ENCODE measurements around the gene TWF1.
"Not testable (repeated sequence)": the region's sequence is repeated elsewhere in the genome, so short reads cannot be mapped to it uniquely, and the experiment has no call there.

TWF1 gene

GRCh38 chr12:43805149-43805859, 813 bp downstream of the TWF1 start:
- peak; percentile 16 for DNase-seq (ENCODE audit: low spot score)

GRCh38 chr12:43797561-43798217, 8.4 kb downstream of the TWF1 start:
- no peak for DNase-seq (ENCODE audit: low spot score)

GRCh38 chr12:43795716-43796280, 10.3 kb downstream of the TWF1 start:
- DNase-seq (ENCODE audit: low spot score), result no peak

- DNase-seq (ENCODE audit: low spot score), result no peak
These were observed 16.2 kb downstream of the TWF1 start for GRCh38 chr12:43789941-43790340.

GRCh38 chr12:43786899-43787693, 19.0 kb downstream of the TWF1 start:
- no peak for DNase-seq (ENCODE audit: low spot score)

GRCh38 chr12:43776498-43776897, 29.6 kb downstream of the TWF1 start:
- DNase-seq (ENCODE audit: low spot score), result no peak

- no peak for DNase-seq (ENCODE audit: low spot score)
These were observed 39.8 kb downstream of the TWF1 start for GRCh38 chr12:43766291-43766690.

- no peak for DNase-seq (ENCODE audit: low spot score)
These were observed 41.6 kb downstream of the TWF1 start for GRCh38 chr12:43764528-43764927.

- no peak for DNase-seq (ENCODE audit: low spot score)
These were observed 42.3 kb downstream of the TWF1 start for GRCh38 chr12:43763769-43764168.

GRCh38 chr12:43762596-43762995, 43.5 kb downstream of the TWF1 start:
- DNase-seq (ENCODE audit: low spot score), result no peak

- no peak for DNase-seq (ENCODE audit: low spot score)
These were observed 44.6 kb downstream of the TWF1 start for GRCh38 chr12:43761500-43761899.

- DNase-seq (ENCODE audit: low spot score), result no peak
These were observed 45.7 kb downstream of the TWF1 start for GRCh38 chr12:43760396-43760795.

GRCh38 chr12:43758728-43759563, 47.2 kb downstream of the TWF1 start, which contains the start of the genes IRAK4 and PUS7L:
Gene IRAK4 (plus strand): TSS chr12:43758951. CDS start chr12:43768112, 9,161 bp downstream.
Gene PUS7L (minus strand): TSS chr12:43758790. CDS start chr12:43755245, 3,545 bp downstream.
- peak; percentile 96 for DNase-seq (ENCODE audit: low spot score)

- no peak for DNase-seq (ENCODE audit: low spot score)
These were observed 47.8 kb downstream of the TWF1 start for GRCh38 chr12:43758247-43758727.

GRCh38 chr12:43754015-43754414, 52.1 kb downstream of the TWF1 start:
- no peak for DNase-seq (ENCODE audit: low spot score)

- not testable (repeated sequence) for DNase-seq (ENCODE audit: low spot score)
These were observed 54.8 kb downstream of the TWF1 start for GRCh38 chr12:43751360-43751759.

GRCh38 chr12:43750814-43751213, 55.3 kb downstream of the TWF1 start:
- DNase-seq (ENCODE audit: low spot score), result no peak

GRCh38 chr12:43749016-43749415, 57.1 kb downstream of the TWF1 start:
- no peak for DNase-seq (ENCODE audit: low spot score)

GRCh38 chr12:43744826-43745225, 61.3 kb downstream of the TWF1 start:
- no peak for DNase-seq (ENCODE audit: low spot score)
